IPS-18c (cell line): ENCODE measurements around the gene WFDC5.
"Not testable (repeated sequence)": the region's sequence is repeated elsewhere in the genome, so short reads cannot be mapped to it uniquely, and the experiment has no call there.

Experiments
- H3K4me3 ChIP-seq: 2 replicates; pipeline ENCODE4 v1.7.0; 2013; ENCODE audit warnings: low read depth, mild to moderate bottlenecking, low read length, moderate library complexity; ENCODE audit not compliant: insufficient read depth
- H3K9me3 ChIP-seq: one replicate; pipeline ENCODE4 v1.6.1; 2013; ENCODE audit warnings: mild to moderate bottlenecking, low read length, moderate library complexity; ENCODE audit not compliant: control insufficient read depth, insufficient read depth

WFDC5 gene, protein sequence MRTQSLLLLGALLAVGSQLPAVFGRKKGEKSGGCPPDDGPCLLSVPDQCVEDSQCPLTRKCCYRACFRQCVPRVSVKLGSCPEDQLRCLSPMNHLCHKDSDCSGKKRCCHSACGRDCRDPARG

DNA sequence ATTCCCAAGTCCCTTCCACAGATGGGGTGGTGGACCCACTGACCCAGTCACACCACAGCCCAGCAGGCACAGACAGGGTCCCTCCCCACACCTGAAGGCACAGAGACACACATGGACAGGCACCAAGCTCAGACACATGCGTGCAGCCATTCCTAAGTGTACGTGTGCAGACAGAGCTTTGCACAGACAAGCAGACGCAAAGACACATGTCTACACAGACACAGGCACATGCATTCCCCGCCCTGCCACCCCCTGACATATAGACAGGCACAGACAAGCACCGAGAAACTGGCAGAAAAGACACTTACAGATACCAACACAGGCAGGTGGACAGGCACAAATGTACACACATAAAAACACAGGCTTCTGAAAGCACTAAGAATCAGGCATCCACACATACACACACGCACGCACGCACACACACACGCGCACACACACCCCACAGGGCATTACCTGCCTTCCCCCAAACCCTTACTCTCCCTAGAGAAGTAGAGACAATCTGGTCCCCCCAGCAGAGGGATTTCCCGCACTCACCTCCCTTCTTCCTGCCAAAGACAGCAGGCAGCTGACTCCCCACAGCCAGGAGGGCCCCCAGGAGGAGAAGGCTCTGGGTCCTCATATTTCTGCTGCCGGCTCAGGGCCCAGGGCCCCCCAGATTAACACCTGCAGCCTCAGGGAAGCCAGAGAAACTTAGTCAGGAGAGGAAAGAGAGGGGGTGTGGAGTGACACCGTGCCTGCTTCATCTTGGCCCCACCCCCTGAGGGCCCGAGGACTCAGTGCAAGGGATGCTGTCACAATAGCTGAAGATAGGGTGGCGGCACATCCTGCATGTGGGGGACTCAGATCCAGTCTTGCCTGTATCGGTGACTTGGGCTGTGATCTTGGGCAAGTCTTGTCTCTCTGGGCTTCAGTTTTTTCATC lies at the start of gene WFDC5:
WFDC5 (minus strand) TSS at position 710 of the 921 bp plus-strand sequence; CDS start at position 619, 91 bp downstream.
- H3K4me3 ChIP-seq = no peak within 1 kb of the TSS; the same call in 1 of the 2 replicates
- H3K9me3 ChIP-seq = no peaks in the 10 kb centered on the region

DNA sequence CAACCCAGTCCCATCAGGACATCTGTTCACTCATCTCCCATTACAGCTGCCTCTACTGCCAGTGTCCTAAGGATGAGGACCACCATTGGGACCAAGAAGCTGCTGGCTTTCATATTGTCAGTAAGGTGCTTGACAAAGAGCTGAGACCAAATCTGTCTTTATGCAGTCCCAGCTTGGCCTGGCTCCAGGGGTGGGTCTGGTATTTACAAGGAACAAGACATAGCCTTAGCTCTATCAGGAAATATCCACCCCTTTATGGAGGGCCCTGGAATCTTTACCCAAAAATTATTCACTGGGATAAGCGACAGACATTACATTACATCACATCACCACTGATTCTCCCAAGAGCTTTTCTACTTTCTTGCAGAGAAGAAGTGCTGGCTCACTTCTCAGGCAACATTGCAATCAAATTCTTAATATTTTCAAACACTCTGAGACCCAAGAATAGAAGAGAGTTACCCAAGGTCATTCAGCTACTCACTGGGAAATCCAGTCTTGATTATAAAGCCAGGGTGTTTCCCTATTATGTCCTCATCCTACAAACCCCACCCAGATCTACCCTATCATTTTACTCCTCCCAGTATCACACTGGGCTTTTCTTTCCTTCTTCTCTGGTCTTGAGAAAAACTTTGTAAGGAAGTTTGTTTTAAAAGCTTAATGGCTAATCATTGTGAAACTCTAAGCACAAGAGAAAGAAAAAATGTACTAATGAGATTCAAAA lies 48.3 kb upstream of the WFDC5 start:
- Histone ChIP-seq H3K9me3 (peaks cover 3% of the 10 kb centered on the region), H3K4me3 (no peak overlapping the region)

DNA sequence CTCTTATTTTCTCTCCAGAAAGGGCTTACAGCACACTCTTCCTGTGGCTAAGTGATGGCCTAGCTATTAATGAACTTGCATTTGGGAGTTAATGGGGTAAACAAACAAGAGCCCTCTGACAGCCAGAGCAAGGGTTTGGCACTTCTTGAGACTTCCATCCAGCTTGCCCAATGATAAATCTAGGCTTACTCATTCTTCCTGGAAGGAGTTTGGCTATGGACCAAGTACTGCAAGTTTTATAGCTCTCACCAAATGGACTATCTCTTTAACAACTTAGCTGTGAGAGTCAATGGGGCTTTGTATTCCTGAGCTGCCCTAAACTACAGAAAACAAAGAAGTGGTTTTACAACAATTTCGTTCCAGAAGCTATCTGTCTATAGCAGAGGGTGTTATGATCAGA lies 43.0 kb upstream of the WFDC5 start:
- no peak overlapping the region for H3K4me3 ChIP-seq

DNA sequence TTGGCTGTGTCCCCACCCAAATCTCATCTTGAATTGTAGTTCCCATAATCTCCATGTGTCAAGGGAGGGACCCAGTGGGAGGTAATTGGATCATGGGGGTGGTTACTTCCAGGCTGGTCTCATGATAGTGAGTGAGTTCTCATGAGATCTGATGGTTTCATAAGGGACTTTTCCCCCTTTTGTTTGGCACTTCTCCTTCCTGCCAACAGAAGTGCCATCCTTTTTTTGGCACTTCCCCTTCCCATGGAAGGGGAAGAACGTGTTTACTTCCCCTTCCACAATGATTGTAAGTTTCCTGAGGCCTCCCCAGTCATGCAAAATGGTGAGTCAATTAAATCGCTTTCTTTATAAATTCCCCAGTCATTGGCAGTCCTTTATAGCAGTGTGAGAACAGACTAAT lies 41.7 kb upstream of the WFDC5 start:
- Histone ChIP-seq H3K4me3 (no peak overlapping the region), H3K9me3 (no peaks in the 10 kb centered on the region)

More for the DNA sequence above, 43.0 kb upstream of the WFDC5 start:
- H3K9me3 ChIP-seq = peaks cover 2% of the 10 kb centered on the region

DNA sequence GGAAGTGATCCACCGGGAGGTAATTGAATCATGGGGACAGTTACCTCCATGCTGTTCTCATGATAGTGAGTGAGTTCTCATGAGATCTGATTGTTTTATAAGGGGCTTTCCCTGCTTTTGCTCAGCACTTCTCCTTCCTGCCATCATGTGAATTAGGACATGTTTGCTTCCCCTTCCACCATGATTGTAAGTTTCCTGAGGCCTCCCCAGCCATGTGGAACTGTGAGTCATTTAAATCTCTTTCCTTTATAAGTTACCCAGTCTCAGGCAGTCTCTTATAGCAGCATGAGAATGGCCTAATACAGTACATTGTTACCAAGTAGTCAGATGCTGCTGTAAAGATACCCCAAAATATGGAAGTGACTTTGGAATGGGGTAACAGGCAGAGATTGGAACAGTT lies 39.8 kb upstream of the WFDC5 start:
- not testable (repeated sequence) for H3K9me3 ChIP-seq

DNA sequence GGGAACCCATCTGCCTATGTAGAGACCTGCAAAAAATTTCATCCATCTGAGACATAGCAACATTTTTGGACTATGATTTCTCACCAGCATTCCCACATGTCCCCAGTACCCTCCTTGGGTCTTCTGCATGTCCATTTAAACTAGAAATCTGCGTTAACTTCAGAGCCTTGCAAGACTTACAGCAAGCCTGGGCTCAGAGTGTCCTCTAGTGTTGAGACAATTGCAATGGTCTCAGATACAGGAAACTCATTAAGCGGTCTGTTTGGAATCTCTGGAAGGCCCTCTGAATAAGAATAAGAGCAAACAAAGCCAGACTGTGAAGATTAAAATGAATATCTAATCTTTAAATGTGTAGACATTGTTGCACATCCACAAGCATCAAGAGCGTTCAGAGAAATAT lies 39.2 kb upstream of the WFDC5 start:
- Histone ChIP-seq H3K9me3 (no peaks in the 10 kb centered on the region), H3K4me3 (no peak overlapping the region)

More for the DNA sequence above, 39.8 kb upstream of the WFDC5 start:
- not testable (repeated sequence) for H3K4me3 ChIP-seq

DNA sequence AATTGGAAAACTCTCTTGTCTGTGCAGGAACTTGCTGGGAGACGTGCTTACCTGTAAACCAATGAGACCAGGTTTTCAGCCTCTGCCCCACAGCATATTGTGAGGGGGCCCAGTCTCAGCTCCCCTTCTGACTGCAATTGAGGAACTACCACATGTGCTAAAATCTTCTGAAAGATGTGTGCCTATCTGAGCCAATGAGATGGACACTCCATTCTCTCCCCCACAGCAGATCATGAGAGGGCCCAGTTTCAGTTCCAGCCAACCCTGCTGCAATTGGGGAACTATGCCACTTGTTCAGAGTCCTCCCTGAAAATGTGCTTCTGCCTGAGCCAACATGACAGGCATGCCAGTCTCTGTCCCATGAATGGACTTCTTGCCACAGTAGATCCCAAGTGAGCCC lies 38.8 kb upstream of the WFDC5 start:
- Histone ChIP-seq H3K4me3 (no peak overlapping the region), H3K9me3 (no peaks in the 10 kb centered on the region)

DNA sequence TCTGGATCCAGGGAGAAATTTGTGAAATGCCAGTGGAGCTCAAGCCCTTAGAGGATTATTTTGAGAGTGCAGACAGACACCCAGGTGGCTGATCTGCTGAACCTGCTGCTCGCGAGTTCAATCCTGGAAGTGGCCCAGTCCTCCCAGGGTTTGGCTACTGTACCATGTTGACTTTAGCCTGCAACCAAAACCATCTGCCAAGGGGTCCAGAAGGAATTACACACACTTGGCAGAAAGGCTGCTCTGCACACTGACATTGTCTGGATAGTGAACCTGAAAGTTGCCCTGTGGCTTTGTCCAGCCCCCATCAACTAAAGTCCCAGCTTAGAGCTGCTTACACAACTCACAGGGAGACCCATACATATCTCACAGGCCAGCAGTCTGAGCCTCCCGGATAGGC lies 38.2 kb upstream of the WFDC5 start:
- Histone ChIP-seq H3K4me3 (no peak overlapping the region), H3K9me3 (no peaks in the 10 kb centered on the region)

DNA sequence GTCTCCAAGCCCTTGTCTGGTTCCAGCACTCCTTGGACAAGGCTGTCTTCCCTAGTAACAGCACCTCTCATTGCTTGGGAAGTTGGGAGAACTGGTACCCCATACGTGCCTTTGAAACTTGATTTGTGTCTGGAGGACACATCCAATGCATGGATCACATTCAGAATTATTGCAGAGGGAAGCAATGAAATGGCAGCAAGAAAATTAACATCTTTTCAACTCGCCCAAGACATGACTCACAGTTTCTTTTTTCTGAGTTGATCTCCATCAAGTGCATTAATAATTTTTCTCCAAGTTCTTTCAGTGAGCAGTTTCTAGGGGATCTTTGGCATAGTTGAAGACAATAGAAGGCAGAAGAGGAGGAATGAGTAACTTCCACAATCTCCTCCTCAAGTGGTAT lies 37.4 kb upstream of the WFDC5 start:
- Histone ChIP-seq H3K4me3 (no peak overlapping the region), H3K9me3 (no peaks in the 10 kb centered on the region)

DNA sequence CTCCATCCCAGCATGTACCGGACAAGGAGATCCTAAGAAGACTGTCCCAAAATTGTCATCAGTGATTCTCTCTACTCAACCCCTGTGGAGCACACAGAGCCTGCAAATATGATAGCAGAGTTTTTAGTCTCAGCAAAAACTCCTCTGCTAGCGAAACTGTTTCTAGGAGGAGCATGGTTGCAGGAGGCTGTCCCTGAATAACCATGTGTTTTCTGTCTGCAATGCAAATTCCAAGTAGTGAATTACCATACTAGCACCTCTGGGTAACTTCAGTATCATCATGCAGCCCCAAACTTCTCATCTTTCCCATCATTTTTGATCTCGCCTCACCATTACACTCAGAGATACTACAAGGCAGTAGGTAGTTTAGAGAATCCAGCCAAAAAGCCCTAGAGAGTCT lies 34.1 kb upstream of the WFDC5 start:
- Histone ChIP-seq H3K4me3 (no peak overlapping the region), H3K9me3 (no peaks in the 10 kb centered on the region)

DNA sequence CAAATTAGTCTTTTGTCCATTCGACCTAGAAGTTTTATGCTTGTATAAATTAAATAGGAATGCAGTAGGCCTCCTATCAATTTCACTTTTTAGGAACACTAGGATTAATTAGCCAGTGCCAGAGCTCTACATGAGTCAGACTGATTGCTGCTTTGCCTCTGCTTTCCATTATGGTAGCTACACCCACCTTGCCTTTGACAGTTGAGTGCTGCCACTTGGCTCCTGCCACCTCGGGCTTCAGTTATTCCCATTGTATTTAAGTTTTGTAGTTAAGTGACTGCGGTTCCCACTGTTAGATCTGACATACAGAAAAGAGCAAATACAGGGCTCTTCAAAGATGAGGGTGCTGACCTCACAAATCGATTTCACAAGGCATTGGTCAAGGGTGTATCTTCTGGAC lies 25.9 kb upstream of the WFDC5 start:
- no peaks in the 10 kb centered on the region for H3K9me3 ChIP-seq
- no peak overlapping the region for H3K4me3 ChIP-seq

DNA sequence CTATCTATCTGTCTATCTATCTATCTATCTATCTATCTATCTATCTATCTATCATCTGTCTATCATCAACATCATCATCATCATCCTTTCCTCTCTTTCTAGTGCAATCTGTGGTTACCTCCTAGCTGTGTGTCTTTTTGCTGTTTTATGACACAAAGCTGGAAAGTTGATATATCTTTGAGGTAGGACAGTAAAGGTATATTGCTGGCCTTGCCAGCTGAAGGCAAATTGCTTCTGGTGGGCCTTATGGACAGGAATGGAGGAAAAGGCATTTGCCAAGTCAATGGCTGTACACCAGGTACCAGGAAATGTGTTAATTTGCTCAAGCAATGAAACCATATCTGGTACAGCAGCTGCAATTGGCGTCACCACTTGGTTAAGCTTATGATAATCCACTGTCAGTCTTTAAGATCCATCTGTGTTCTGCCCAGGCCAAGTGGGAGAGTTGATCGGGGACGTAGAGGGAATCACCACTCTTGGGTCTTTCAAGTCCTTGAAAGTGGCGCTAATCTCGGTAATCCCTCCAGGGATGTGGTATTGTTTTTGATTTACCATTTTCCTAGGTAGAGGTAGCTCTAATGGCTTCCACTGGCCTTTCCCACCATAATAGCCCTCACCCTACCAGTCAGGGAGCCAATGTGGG lies 24.9 kb upstream of the WFDC5 start:
- H3K4me3 ChIP-seq, H3K9me3 ChIP-seq: not testable (repeated sequence)

DNA sequence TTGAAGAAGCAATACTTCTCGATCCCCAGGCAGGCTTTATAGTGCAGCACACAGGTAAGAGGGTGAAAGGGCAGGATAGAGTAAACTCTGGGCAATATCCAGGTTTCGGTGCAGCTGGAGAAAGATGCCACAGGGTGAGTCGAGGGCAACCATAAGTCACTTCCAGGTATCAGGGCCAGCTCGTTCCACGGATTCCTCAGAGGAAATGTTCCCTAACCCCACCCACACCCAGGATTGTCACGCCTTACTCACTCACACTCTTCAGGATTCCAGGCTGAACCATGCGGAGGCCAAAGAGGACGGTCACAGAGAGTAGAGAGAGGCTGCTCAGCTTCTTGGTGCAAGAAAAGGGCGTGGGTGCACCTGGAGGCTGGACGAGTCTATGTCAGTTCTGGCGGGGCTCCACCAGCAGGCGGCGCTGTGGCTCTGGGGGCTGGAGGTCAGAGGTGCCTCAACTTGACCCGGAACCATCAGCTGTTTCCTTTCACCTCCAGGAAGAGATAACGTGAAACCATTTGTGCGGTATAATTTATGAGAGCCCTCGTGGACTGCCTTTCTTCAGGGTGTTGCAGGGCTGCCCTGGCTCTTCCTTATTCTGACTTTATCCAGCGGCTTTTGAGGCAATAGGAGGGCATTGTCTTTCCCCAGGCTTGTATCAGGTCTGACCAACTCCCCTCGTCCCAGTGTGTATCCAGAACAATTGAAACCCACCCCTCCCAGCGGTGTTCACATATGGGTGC lies 23.8 kb upstream of the WFDC5 start:
- Histone ChIP-seq H3K9me3 (no peaks in the 10 kb centered on the region), H3K4me3 (peak overlapping the region; percentile 5; the same call in 1 of the 2 replicates)

DNA sequence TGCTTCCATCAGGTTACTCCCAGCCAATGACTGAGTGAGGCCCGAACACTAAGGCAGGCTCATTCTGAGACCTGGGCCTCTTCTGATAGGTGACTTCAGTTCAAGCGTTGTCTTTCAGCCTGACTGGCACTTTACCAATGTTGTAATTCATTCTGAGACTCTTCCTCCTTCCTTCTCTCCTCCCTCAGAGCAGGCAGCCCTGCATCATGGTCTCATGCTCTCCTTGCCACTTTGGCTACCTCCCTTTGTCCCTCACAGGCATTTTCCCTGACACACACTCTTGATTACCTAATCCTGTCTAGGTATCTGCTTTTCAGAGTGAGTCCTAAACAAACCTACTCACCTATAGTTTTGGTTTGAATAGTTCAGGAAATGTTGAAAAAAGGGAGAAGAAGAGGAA lies 21.9 kb upstream of the WFDC5 start:
- Histone ChIP-seq H3K9me3 (no peaks in the 10 kb centered on the region), H3K4me3 (no peak overlapping the region)

DNA sequence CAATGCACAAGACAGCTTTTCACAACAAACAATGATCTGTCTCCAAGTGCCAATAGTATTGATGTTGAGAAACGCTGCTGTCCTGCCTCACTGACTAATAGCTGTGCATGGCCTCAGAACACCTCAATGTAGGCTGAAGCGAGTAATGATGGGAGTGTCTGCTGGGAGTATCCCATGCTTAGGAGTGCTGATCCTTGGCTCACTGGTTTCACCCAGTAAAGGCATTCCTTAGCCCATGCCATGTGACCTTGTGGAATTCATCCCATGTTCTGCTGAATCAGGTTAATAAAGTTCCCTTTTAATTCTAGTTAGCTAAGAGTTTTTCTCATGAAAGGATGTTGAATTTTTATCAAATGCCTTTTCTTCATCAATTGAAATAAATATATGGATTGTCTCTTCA lies 13.1 kb upstream of the WFDC5 start:
- Histone ChIP-seq H3K9me3 (no peaks in the 10 kb centered on the region), H3K4me3 (no peak overlapping the region)

DNA sequence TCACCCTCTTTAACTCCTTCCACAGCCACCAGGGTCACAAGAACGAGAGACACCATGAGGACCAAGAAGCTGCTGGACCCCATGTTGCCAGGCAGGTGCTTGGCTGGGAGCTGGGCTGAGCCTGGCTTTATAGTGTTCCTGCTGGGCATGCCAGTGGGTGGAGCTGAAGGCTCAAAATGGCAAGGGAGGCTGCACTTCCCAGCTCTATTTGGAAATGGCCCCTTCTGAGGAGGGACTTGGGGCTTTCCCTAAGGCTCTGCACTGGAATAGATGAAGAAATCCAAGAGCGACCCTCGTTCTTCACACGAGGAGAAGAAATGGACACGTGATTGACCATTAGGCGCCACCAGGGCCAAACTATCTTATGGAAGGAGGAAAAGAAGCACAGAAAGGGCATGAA lies 9.4 kb upstream of the WFDC5 start, which contains the start of gene WFDC12:
WFDC12 (minus strand) TSS at position 101 of the 400 bp plus-strand sequence; CDS start at position 83, 18 bp downstream.
- Histone ChIP-seq H3K4me3 (no peak within 1 kb of the TSS), H3K9me3 (no peaks in the 10 kb centered on the region)

DNA sequence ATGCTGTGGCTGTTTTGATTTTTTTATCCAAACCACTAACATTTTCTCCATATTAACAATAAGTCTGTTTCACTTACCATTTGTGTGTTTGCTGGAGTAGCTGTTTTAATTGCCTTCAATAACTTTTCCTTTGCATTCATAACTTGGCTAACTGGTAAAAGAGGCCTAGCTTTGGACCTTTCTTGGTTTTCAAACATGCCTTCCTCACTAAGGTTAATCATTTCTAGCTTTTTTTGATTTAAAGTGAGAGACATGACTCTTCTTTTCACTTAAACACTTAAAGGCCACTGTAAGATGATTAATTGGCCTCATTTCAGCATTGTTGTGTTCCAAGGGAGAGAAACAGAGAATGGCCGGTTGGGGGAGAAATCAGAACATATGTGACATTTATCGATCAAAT lies 6.4 kb upstream of the WFDC5 start:
- Histone ChIP-seq H3K9me3 (no peaks in the 10 kb centered on the region), H3K4me3 (no peak overlapping the region)
